Amygdala (tissue), 56 donors: ENCODE data around the gene DIP2C.
"Not testable (repeated sequence)": the region's sequence is repeated elsewhere in the genome, so short reads cannot be mapped to it uniquely, and the experiment has no call there.

Source experiments
- DNase-seq, 56 donors: peaks; one replicate each; lab custom pipeline; 2025; lab: John Stamatoyannopoulos, UW

Gene DIP2C

DNA sequence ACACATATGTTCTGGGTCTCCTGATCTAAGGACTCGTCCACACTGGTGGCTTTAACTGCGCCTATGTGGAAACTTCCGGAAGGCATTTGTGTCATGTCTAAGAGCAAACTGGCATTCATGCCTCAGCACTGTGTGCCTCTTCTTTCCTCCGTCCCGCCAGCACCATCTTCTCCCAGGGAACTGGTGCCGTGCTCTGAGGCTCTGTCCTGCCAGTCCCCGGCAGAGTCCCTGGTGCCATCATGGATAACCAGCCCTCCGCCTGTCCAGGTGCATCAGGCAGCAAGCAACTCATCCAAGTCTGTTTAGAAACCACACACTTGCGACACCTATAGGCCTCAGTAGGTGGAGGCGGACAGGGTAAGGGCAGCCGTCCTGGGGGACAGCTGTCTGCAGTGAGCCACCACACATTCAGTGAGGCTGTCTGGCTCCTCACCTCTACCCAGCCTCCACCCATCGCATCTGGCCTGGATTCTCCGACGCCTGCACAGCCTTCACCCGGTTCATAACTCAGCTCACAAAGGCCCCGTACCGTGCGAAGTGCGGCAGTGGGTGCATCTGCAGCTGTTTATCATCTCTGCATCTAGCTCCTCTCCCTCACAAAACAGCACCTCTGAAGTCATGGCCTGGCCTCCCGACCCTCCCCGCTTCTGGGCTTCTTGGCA, 162.7 kb downstream of the DIP2C start:
- no peak for DNase-seq

DNA sequence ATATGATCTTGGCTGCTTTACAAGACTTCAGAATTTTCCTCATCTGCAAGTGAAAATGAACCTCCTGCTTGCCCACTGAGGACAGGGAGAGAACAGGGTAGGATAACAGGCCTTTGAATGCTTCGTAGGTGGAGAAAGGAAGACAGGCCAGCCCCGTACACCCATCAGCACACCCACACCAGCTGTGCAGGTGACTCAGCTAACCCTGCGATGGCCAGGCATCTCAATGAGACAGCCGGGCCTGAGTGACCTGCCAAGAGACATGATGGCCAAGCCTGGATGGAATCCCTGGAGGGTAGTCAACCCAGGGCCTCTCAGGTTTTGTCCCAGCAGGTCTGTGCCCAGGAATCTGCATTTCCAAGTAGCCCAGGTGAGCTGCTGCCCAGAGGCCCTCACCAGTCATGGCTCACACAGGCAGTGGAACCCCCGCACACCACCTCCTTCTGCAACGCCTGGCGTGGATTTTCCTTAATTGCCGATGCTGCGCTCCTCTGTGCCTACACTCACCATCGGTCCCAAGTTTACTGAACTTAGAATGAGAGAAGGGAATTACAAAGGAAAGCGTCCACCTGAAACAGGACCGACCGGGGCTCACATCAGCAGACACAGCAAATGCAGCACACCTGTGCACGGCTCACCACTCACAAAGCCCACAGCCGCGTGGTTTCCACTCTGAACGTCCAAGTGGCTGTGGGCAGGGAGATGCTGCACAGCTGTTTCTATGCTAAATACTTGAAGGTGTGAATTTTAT, 163.7 kb downstream of the DIP2C start:
- no peak for DNase-seq

DNA sequence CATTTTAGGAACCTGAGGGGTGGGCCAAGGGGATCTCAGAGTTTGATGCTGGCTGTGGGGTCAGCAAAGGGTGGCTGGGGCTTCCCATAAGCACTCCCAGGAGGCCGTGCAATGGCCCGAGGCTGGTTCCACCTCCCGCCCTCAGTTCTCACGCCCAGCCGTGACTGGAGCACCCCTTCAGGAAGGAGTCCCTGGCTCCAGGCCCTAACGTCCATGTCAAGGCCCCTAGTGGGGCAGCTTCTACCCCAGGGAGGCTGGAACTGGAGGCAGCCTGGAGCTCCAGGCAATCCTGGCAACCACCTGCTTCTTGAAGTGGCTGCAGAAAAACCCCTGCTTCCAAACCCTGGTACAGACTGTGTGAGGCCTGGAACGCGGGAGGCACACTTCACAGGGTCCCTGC, 165.5 kb downstream of the DIP2C start:
- DNase-seq, result no peak

DNA sequence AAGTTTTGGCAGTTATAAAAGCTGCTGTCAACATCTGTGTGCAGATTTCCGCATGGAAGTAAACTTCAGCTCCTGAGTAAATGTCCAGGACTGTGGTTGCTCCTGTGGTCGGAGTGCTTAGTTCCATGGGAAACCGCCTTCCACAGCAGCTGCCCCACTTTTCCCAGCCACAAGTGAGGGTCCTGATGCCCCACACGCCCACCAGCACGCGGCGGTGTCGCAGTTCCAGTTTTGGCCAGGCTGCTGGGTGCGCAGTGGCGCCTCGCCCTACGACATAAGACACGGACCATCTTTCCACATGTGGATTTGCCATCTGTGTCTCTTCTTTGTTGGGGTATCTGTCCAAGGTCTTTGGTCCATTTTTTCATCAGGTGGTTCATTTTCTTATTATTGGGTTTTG, 167.1 kb downstream of the DIP2C start:
- DNase-seq, result no peak

DNA sequence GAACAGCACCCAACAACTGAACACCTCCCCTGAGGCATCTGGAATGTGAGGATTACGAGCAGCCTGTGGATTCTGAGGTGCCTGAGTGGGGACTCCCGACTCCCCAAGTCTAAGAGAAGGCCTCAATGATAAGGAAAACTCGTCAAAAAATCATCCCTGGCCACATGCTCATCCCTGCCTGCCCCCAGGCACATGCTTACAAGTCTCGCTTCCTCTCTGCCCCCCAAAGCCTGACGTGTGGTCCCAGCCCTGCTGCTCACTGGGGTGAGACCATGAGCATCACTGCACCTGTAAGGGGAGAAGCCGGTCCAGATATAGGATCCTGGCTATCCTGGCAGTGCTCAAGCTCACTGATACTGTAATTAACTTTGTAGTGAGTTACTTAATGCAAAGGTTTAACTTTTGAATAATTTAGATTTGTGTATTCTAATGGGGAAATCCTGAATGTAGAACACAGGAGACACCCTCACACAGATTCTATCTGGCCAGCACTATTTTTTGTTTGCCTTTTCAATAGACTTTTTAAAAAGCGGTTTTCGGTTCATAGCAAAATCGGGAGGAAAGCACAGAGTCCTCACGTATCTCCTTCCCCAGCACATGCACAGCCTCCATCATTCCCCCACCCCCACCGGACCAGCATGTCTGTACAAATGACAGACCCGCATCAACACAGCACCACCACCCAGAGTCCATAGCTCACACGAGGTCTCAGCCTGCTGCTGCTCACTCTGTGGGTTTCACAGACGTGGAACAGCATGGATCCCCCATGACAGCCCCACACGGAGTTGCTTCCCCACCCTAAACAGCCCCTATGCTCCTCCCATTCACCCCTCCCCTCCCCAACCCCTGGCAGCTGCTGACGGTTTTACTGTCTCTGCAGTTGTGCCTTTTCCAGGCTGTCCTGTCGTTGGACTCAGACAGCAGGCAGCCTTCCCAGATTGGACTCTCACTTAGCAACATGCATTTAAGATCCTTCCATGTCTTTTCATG, 167.9 kb downstream of the DIP2C start:
- DNase-seq, result peak in 25 of 56 donors; percentile 23 to 75 (median 46)

DNA sequence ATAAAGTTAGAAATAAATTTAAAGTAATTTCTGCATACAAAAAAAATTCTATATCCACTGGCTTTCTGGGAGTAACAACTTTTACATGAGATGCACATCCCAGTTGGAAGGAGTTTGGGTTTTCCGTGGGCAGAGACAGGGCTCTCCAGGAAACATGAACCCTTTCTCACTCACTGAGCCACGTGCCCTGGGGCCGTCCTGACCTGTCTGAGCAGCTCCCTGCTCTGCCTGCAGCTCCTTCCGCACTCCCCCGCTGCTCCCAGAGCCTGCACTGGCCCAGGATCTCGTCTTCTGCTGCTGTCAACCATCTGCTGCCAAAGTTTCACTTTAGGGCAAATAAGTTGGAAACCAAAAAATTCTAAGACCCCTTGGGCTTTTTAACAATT, 169.1 kb downstream of the DIP2C start:
- no peak for DNase-seq

DNA sequence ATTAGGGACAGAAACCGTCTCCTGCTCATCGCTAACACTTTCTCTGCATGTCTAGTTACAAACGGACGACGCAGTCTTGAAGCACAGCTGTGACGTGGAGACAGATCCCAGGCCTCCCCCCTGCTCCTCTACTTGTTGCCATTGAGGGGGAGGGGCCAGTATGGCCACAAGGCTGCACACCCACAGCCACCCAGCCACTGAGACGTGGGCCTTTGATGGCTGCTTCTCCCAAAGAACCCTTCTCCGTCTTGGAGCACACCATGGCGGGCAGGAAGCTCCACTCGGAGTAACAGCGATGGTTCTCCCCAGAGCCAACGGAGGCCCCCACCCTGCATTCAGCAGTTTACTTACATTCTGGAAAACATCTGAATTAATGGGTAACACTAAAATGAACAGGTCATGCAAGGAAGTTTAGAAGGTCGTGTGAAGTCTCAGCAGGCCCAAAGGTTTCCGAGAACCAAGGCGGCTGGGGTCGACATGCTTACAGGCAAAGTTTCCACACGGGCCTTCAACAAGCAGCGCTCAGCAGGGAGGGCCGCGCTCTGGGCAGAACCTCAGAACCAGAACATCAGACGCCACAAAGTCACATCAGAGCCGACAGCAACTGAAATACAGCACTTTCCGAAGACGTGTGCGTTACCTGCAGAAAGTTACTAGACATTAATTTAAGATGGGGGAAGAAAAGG, 169.6 kb downstream of the DIP2C start:
- no peak for DNase-seq

DNA sequence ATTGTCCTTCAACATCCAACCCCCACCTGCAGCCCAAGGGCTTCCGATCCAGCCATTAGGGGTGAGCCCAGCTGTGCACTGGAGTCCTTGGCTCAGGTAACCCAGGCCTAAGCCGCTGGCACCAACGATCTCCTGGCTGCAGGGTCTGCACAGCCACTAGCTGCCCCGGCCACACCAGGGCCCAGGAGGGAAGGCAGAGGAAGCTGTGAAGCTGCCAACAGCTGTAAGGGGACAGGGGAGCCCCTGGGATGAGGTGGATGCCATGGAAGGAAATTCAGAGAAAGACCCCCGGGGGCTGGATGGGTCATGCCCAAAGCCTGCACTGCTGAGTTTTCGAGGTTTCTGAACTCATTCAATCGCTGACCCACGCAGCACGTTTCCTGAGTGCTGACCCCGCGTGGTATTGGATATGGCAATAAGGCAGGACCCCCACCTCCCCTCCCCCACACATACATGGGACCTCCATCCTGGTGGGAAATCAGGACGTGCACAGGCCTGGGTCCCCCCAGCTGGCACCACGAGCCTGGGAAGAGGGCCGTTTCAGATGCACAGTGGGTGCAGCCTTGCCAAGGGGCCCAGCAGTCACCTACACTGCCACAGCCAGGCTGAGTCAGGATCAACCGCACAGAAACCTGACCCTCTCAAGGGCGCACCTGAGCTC, 170.3 kb downstream of the DIP2C start:
- no peak for DNase-seq

DNA sequence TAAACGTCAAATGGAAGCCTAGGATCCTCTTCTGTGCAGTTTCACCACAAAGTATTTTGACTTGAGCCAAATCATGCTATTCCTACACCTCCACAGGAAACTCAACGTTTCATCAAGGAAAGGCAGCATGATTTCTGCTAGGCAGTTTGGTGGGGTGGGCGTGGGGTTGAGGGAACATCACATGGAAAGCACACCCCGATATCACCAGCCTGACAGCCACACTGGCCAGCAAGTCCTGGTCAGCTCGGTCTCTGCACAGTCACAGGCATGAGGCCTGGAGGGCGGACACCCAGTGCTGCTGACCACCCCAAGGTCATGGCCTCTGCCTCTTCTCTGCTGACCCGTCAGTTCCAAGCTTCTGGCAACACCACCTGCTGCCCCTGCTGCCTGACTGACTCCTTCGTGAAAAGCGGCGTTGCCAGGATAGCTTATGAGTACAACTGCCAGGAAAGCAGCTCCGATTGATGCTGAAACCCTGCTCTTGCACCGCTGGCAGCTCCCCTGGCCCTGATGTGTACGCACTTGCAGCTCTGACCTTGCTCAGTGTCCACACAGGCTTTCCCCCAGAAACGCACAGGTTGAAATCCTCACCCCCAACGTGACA, 171.5 kb downstream of the DIP2C start:
- DNase-seq, result peak in 3 of 56 donors; percentile 10 to 36 (median 30)

DNA sequence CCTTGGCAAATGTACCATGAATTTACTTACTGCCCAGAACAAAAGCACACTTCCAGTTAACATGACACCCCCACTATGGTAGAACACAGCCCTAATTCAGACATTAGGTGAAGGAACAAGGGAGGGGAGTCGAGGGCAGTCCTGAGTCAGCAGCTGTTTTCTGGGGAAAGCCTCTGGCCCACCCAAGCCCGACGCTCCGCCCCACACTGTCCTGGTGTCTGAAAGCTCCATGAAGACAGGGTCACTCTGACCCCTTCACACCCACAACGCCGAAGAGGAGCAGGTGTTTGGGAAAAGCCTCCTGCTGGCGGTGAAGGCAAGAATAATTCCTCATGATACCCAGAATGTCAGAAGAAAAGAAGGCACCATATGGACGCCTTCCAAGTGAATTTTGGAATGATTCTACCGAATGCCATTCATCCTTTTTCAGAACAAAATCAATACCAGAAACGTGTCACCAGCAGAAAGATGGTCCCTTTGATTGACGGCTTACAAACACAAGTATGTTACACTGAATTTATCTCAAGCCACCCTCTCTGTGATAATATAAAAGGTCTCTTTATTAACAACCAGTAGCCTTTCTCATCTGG, 172.1 kb downstream of the DIP2C start:
- no peak for DNase-seq

DNA sequence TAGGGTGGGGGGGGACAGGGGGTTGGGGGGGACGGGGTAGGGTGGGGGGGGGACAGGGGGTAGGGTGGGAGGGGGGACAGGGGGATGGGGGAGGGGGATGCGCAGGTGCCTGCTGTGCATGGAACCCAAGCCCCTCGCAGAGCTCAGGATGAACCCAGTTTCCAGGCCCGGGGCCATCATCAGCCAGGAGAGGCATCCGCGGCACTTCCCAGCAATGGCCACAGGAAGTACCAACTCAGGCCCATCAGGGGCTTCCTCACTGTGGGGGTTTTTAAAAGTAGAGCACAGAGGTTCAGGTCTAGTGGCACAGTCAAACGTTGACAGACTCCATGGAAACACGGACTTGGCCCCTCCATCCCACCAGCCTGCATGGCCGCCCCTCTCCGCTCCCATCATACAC, 172.7 kb downstream of the DIP2C start:
- DNase-seq, result no peak

DNA sequence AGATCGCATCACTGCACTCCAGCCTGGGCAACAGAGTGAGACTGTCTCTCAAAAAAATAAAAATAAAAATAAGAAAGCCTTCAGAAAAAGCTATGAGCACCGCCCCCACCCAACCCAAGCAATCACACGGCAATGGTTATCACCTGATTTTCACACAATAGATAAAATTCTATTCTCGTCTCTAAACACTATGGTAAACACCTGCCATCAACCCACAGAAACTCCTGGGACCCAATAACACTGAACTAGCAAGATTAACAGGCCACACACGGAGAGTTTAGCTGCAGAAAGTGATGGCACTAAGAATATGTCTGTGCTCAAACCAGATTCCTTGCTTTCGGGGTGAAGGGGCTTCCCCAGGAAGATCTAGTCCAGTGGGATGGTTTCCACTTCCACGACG, 173.8 kb downstream of the DIP2C start:
- no peak for DNase-seq

DNA sequence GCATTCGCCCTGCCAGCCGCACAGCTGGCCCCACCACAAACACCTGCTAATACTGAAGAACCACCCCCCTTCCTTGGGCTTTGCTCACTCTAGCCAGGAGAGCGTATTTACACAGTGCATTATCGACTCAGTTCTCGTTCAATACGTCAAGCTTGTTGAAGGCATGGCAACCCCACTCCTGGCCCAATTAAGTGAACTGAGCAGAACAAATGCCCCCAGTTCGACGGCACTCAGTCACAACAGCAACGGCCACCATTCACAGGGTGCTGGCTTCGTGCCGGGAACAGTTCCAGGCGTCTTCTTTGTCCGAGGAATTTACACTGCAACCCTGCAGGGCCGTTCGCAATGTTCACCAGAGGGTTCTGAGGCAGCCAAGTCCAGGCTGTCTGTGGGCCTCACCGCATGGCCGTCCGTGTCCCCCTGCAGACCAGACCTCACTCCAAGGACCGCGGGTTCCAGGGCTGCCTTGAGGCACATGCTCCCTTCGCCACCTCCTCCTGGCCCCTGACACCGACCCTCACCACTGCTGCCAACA, 175.3 kb downstream of the DIP2C start:
- peak in 54 of 56 donors; percentile 18 to 92 (median 74) for DNase-seq

DNA sequence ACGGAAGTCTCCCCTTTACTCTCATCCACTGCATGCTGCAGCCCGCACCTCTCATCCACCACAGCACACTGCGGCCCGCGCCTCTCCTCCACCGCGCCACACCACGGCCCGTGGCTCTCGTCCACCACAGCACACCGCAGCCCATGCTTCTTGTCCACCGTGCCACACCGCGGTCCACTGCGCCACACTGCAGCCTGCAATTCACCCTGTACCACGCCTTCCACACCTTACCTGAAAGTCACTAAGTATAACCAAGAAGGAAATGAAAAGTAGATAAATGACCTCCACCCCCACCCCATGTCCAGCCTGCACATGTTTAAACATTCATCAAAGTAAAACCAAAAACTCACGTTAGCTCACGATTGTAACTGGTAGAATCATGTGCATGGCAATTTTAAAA, 176.1 kb downstream of the DIP2C start:
- no peak for DNase-seq

DNA sequence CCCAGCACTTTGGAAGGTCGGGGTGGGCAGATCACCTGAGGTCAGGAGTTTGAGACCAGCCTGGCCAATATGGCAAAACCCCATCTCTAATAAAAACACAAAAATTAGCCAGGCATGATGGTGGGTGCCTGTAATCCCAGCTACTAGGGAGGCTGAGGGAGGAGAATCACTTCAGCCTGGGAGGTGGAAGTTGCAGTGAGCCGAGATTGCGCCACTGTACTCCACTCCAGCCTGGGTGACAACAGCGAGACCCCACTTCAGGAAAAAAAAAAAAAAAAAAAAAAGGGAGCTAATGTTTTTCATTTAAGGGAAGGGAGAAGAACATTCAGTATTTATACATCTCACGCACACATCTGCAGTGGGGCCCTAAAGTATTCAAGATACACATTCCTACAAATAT, 176.8 kb downstream of the DIP2C start:
- DNase-seq, result not testable (repeated sequence)

DNA sequence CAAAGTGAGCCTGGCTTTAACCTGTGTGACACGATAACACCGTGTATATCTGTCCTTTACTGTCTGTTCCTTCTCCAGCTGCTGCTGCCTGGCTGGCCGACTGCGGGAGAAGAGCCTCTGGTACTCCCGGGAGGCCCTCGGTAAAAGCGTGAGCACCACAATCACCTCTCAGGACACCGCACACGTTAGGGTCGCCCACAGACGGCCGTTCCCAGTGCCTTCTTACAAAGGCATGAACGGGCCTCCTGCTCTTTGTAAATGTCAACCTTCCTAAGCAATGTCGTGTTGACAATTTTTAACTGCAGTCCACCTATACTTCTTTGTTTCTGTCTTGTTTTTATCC, 177.6 kb downstream of the DIP2C start:
- DNase-seq, result no peak

DNA sequence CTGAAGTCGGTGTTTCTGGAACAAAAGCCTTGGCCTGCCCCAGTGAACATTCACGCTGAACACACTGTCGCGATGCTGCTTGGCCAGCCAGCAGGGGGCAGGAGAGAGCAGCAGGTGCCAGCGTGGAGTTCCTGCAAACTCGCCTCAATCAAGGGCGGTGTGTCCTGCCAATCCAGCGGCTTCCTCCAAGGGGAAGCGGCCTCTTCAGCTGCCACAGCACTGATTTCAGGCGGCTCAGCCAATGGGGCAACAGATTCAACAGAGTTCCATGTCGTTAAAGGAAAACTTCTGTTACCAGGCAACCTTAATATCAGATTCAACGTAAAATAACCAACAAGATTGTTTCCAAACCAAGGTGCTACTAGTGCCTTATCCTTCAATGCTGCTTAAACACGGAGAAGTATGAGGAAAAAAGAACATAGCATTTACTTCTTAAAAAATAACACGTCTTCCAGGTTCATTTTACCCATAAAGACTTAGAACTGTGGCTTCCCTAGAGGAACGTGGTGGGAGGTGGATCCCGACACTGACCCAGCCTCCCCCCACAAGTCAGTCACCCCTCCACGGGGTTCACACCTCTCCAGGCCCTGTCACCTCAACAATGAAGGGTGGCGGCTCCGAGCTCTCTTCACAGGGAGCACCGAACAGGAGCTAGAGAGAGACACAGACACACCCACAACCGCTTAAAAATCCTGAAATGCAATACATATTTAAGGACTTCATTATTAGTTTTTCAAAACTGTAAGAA, 178.2 kb downstream of the DIP2C start:
- DNase-seq, result peak; percentile 55 to 95 (median 86)

DNA sequence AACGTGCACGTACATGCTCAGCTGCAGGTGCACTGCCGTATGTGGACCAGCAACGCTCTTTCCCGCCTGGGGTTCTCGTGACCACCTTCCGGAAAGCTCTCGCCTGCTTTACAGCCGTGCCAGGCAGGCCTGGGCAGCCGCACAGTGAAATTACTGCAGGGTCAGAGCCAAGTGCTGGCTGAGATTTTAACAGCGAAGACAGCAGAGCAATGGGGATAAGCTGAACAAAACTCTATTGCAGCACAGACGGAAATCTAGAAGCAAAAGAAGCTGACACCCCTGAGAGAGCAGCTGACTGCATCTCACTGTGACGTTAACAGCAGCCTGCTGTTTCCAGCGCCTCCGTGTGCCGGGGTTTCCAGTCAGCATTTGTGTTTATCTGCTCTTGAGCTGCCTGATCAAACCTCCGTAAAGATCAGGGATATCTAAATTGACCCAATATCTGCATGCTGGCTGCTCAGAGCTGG, 179.0 kb downstream of the DIP2C start:
- DNase-seq, result peak in 44 of 56 donors; percentile 13 to 83 (median 60)
